Rectal smooth muscle tissue (tissue), 1 donor: ENCODE results near the gene ARHGAP1.

Experiments
- H3K27ac ChIP-seq: one replicate; pipeline ENCODE4 v1.7.0; 2013; ENCODE audit warnings: low read depth, low read length, inconsistent platforms
- H3K27me3 ChIP-seq: one replicate; pipeline ENCODE4 v1.7.0; 2013; ENCODE audit warnings: low read length; ENCODE audit not compliant: control insufficient read depth, insufficient read depth
- H3K36me3 ChIP-seq: one replicate; pipeline ENCODE4 v1.7.0; 2013; ENCODE audit warnings: low read length; ENCODE audit not compliant: control insufficient read depth, insufficient read depth
- H3K4me1 ChIP-seq: one replicate; pipeline ENCODE4 v1.7.0; 2013; ENCODE audit warnings: low read length; ENCODE audit not compliant: control insufficient read depth, insufficient read depth
- H3K4me3 ChIP-seq: one replicate; pipeline ENCODE4 v1.7.0; 2013; ENCODE audit warnings: low read length
- H3K9ac ChIP-seq: one replicate; pipeline ENCODE4 v1.7.0; 2013; ENCODE audit warnings: low read length

The ARHGAP1 gene

DNA sequence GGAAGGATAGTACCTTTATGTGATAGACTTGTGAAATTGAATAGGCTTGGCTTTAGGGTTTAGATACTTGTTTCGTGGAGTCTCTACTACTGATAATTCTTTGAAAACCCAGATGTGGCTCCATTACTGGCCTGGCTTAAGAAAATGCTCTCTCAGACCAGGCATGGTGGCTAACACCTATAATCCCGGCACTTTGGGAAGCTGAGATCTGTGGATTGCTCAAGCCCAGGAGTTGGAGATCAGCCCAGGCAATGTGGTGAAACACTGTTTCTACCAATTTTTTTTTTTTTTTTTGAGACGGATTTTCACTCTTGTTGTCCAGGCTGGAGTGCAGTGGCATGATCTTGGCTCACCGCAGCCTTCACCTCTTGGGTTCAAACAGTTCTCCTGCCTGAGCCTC is 42.2 kb downstream of the ARHGAP1 start:
- Histone ChIP-seq H3K36me3 (peaks cover 36% of the 10 kb centered on the region), H3K4me3 (no peak overlapping the region), H3K27ac (no peak overlapping the region), H3K27me3 (no peaks in the 10 kb centered on the region), H3K9ac (no peak overlapping the region), H3K4me1 (no peaks in the 10 kb centered on the region)

DNA sequence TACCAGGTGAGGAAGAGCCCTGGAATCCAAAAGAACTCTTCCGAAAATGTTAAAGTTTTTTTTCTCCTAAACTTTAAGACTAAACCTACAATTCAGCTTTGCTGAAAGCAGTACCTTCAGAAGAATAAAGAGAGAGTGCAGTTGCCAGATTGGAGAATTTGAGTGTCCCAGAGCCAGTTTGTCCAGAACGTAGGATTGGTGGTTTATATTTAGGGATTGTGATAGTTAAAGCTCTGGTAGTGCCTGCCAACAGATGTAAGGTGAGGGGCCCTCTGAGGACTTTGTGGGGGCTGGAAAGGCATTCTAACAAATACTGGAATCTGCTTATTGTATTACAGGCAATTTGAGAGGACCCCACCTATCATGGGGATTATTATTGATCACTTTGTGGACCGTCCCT is 43.2 kb downstream of the ARHGAP1 start:
- Histone ChIP-seq H3K27me3 (no peaks in the 10 kb centered on the region), H3K4me1 (no peaks in the 10 kb centered on the region), H3K4me3 (no peak overlapping the region), H3K27ac (no peak overlapping the region), H3K36me3 (peaks cover 38% of the 10 kb centered on the region), H3K9ac (no peak overlapping the region)

DNA sequence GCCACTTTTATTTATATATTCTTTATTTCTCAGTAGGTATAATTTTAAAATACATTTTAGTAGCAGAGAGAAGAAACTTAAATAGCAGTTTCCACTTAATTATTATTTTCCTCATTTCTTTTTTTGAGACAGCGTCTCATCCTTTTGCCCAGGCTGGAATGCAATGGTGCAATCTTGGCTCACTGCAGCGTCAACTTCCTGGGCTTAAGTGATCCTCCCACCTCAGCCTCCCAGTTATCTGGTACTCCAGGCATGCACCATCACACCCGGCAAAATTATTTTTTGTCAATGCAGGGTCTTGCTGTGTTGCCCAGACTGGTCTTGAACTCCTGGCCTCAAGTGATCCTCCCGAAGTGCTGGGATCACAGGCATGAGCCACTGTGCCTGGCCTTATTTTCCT is 44.8 kb downstream of the ARHGAP1 start:
- H3K36me3 ChIP-seq = peaks cover 36% of the 10 kb centered on the region
- H3K27me3 ChIP-seq = no peaks in the 10 kb centered on the region

DNA sequence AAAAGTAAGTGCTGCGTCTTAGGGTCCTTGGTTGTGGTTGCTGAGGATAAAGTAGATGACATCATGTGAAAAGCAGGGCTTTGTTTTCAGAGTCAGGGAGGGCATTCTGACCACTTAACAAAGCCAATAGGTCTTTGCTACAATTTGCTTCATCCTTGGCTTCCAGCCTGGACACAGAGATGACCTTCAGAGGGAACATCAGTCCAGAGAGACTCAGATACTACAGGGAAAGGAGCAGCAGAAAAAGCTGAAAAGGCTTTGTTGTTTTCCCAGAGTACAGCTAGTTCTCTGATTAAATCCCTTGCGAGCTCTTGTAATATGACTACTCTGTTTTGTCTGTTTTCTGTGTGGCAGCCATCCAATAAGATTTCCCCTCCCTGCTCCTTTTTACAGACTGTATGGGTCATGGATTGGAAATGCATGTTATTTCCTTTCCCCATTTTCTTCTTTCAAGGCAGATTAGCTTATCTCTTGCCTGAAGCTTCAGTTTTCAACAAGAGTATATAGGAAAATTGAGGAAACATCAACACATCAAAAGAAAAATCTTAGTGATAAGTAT is 51.2 kb downstream of the ARHGAP1 start:
- Histone ChIP-seq H3K4me1 (peaks cover 2% of the 10 kb centered on the region), H3K9ac (no peak overlapping the region), H3K27ac (peak overlapping the region; percentile 8), H3K27me3 (no peaks in the 10 kb centered on the region), H3K4me3 (no peak overlapping the region), H3K36me3 (peaks cover 15% of the 10 kb centered on the region)

More for the DNA sequence above, 44.8 kb downstream of the ARHGAP1 start:
- H3K4me3 ChIP-seq = no peak overlapping the region
- H3K4me1 ChIP-seq = no peaks in the 10 kb centered on the region
- H3K27ac ChIP-seq = no peak overlapping the region
- no peak overlapping the region for H3K9ac ChIP-seq

DNA sequence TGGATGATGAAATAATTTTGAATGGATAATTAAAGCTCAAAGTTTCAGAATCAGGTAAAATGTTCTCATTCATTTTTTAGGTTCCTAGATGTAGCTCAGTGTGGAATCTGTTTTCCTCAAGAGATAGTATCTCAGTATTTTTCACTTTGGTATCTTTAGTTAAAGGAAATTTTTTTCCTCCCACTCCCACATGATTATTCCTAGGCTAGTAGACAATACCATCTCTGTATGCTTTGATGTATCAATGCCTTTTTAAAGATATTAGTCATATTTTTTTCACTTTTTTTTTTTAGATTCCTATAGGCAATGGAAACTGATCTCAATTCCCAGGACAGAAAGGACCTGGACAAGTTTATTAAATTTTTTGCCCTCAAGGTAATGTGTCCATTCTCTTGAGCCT is 56.4 kb downstream of the ARHGAP1 start:
- Histone ChIP-seq H3K4me1 (peaks cover 2% of the 10 kb centered on the region), H3K4me3 (no peak overlapping the region), H3K27ac (no peak overlapping the region), H3K36me3 (peaks cover 5% of the 10 kb centered on the region), H3K27me3 (no peaks in the 10 kb centered on the region), H3K9ac (no peak overlapping the region)

DNA sequence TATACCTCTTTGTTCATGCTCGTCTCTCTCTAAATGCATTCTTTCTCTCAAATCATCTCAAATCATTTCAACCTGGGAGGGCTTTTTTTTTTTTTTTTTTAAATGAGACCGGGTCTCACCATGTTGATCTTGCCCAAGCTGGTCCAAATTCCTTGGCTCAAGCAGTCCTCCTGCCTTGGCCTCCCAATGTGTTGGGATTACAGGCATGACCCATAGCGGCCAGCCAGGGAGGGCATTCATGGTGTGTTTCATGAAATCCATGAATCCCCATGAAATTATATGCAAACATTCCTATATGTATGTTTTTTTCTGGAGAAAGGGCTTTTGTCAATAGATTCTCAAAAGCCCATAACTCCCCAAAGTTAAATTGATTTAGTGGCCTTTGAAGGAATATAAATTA is 56.9 kb downstream of the ARHGAP1 start:
- H3K27me3 ChIP-seq = no peaks in the 10 kb centered on the region
- H3K9ac ChIP-seq = no peak overlapping the region
- H3K4me1 ChIP-seq = no peaks in the 10 kb centered on the region
- H3K27ac ChIP-seq = no peak overlapping the region
- H3K4me3 ChIP-seq = no peak overlapping the region
- H3K36me3 ChIP-seq = peaks cover 5% of the 10 kb centered on the region

DNA sequence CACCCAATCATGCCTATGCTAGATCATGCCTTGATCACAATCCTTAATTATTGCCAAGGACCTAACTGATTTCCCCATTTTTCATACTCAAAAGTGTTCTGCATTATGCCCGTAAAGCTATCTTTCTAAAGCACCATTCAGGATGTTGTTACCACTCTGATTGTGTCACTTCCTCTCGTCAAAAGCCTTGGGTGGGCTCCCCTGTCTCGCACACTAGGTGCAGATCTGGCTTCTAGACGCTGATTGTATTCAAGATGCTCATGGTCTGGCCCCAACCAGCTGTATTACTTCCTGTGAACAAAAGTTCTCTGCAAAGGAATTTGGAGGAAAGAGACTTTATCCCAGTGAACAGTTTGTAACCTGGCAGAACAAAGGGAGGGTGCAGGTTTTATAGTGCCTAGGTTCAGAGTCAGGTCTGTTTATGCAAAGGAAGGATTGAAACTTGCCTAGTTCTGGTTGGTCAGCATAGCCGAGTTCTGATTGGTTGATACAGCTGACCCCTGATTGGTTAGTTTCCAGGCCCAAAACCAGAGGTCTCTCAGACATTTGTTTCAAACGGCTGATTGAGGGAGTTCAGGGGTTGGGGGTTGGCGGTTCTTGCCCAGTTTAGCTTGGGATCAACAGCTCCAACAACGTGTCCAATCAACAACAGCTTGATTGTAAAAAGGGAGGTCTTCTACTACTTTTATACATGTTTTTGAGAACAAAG is 57.6 kb downstream of the ARHGAP1 start:
- Histone ChIP-seq H3K4me1 (no peaks in the 10 kb centered on the region), H3K36me3 (peaks cover 5% of the 10 kb centered on the region), H3K27ac (no peak overlapping the region), H3K9ac (no peak overlapping the region), H3K27me3 (no peaks in the 10 kb centered on the region), H3K4me3 (no peak overlapping the region)

DNA sequence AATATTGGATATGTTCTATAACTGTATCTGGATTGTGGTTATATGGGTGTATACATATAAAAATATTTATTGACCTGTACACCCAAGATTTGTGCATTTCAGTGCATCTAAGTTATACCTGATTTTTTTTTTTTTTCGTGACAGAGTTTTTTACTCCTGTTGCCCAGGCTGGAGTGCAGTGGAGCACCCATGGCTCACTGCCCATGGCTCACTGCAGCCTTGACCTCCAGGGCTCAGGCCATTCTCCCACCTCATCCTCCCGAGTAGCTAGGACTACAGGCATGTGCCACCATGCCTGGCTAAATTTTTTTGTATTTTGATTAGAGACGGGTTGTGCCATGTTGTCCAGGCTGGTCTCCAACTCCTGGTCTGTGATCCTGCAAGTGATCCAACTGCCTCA is 58.8 kb downstream of the ARHGAP1 start:
- no peaks in the 10 kb centered on the region for H3K27me3 ChIP-seq
- no peak overlapping the region for H3K9ac ChIP-seq
- no peak overlapping the region for H3K4me3 ChIP-seq
- no peaks in the 10 kb centered on the region for H3K4me1 ChIP-seq
- H3K36me3 ChIP-seq = peaks cover 2% of the 10 kb centered on the region
- no peak overlapping the region for H3K27ac ChIP-seq

DNA sequence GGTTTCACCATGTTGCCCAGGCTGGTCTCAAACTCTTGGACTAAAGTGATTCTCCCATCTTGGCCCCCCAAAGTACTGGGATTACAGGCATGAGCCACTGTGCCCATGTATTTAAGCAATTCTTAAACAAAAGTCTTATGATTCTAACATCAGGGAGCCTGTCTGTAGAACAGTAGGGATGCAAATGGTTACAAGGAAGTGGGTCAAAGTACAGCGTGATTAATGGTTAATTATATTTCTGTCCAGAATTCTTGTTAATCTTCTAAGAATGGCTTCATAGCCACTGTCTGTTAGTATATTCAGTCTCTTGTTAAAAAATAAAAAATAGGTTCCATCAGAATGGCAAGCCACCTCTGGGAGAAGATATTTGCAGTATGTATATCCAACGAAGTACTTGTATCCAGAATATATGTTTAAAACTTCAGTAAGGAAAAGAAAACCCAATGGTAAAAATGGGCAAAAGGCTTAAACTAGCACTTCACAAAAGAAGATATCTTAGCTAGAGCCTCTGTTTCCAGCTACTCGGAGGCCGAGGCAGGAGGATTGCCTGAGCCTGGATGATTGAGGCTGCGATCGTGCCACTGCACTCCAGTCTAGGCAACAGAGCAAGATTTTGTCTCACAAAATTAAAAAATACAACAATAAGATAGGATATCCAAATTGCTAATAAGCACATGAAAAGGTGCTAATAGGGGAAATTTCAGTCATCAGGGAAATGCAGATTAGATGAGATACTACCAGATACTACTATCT is 60.2 kb downstream of the ARHGAP1 start:
- H3K4me1 ChIP-seq = no peaks in the 10 kb centered on the region
- H3K36me3 ChIP-seq = peaks cover 2% of the 10 kb centered on the region
- H3K9ac ChIP-seq = no peak overlapping the region
- no peak overlapping the region for H3K27ac ChIP-seq
- no peak overlapping the region for H3K4me3 ChIP-seq
- no peaks in the 10 kb centered on the region for H3K27me3 ChIP-seq

DNA sequence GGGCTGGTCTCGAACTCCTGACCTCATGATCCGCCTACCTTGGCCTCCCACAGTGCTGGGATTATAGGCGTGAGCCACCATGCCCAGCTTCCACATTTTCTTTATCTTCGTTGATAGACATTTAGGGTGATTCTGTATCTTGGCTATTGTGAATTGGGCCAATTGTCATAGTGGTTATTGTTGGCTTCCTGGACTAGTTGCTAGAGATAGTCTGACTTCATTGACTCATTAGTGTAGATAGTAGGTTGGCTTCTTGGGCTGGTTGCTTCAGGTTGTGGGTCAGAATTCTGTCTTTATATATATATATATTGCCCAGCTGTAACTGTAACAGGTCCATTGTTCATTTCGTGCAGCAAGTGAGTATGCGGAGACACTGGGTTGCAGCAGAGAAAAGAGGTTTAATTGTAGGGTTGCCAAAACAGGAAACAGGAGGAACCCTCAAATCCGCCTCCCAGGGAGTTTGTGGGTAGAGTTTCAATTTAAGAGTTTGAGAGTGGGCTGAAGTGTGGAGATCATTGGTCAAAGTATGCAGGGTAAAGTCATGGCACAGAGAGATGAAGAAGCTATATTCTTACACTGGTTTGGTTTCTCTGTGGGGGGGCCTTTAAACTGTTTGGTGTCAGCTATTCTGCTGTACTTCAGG is 61.1 kb downstream of the ARHGAP1 start:
- no peak overlapping the region for H3K27ac ChIP-seq
- peaks cover 2% of the 10 kb centered on the region for H3K36me3 ChIP-seq
- no peaks in the 10 kb centered on the region for H3K27me3 ChIP-seq
- H3K4me3 ChIP-seq = no peak overlapping the region
- H3K4me1 ChIP-seq = no peaks in the 10 kb centered on the region
- no peak overlapping the region for H3K9ac ChIP-seq

DNA sequence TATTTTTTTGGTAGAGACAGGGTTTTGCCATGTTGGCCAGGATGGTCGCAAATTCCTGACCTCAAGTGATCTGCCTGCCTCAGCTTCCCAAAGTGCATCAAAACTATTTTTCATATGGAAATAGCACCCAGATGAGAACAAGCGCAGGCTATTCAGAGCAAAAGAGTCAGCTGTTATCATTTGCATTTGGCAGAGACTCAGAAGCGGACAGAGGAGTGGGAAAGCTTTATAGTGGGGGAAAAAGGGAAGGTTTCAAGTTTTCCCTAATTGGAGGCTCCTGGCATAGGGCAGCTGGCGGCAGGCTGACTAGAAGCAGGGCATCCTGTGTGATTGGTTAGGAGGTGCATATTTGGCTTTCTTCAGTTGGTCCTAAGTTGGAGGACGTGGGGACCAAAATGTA is 62.9 kb downstream of the ARHGAP1 start:
- H3K9ac ChIP-seq = no peak overlapping the region
- H3K4me1 ChIP-seq = no peaks in the 10 kb centered on the region
- H3K27ac ChIP-seq = no peak overlapping the region
- H3K27me3 ChIP-seq = no peaks in the 10 kb centered on the region
- H3K36me3 ChIP-seq = no peaks in the 10 kb centered on the region
- no peak overlapping the region for H3K4me3 ChIP-seq

DNA sequence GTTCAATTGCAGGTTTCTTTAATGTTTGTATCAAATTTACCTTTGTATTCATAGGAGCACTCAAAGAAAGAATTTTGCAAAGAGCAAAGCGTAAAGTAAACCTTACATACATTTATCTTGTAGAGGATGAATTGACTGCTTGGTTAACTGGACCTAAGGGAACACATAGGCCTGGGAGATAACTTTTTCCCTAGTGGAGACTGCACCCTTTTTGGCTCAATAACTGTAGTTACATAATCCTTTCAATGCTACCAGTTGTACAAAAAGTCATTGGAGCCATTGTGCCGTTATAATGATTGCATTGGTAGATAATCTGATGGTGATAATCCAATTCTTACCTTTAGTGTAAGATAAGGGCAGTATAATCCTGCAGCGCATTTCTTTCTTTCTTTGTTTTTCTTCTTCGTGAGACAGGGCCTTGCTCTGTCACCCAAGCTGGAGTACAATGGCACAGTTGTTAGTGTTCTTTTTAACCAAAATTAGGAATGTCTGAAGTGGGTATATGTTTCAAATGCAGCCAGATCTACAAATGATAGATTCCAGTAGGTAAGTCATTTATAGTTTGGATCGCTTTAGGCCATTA is 64.8 kb downstream of the ARHGAP1 start:
- no peaks in the 10 kb centered on the region for H3K27me3 ChIP-seq
- H3K4me1 ChIP-seq = no peaks in the 10 kb centered on the region
- no peaks in the 10 kb centered on the region for H3K36me3 ChIP-seq
- H3K27ac ChIP-seq = no peak overlapping the region
- no peak overlapping the region for H3K4me3 ChIP-seq
- H3K9ac ChIP-seq = no peak overlapping the region
